ENCODE data around the gene BLOC1S2. TPM values are rescaled to one million over a fixed set of nuclear protein-coding genes. Genes with fewer than 3 reads are reported as not detected.

The BLOC1S2 gene
- total and polyA plus RNA-seq, 2 experiments from 2014 or later, result 69.0 to 72.8 TPM

Small RNAs within 50 kb of the gene (small RNA-seq; reads per million reads assigned to genes)
- gene RNU6-422P (ENCODE audit: low replicate concordance) (not detected), gene SNORA12 (ENCODE audit: low replicate concordance) (6.1 reads per million, percentile 94 among the genes with 10 or more reads in this experiment)

Other genes starting within 250 kb of the BLOC1S2 start
- gene CPN1, start 204.8 kb downstream of the BLOC1S2 start, total RNA-seq (2014; rRNA removed; shearing (Covaris generic)), result not detected in 2 replicates
- gene CPN1, start 204.8 kb downstream of the BLOC1S2 start, polyA plus RNA-seq (2016; fragmentation: Nextera tagmentation; extraction: Ambion mirVana), result 0.32 TPM in 1 of 2 replicates, not detected in the other
- gene ERLIN1, start 100.7 kb downstream of the BLOC1S2 start, total RNA-seq (2014; rRNA removed; shearing (Covaris generic)), result 16.9 and 20.4 TPM in 2 replicates
- gene ERLIN1, start 100.7 kb downstream of the BLOC1S2 start, polyA plus RNA-seq (2016; fragmentation: Nextera tagmentation; extraction: Ambion mirVana), result 5.8 and 7.2 TPM in 2 replicates
- gene CHUK, start 57.1 kb downstream of the BLOC1S2 start, total RNA-seq (2014; rRNA removed; shearing (Covaris generic)), result 24.8 and 31.5 TPM in 2 replicates
- 8.5 and 10.1 TPM in 2 replicates for gene CHUK, start 57.1 kb downstream of the BLOC1S2 start, polyA plus RNA-seq (2016; fragmentation: Nextera tagmentation; extraction: Ambion mirVana)
- gene CWF19L1, start 19.0 kb downstream of the BLOC1S2 start, total RNA-seq (2014; rRNA removed; shearing (Covaris generic)), result 32.3 and 34.4 TPM in 2 replicates
- 12.8 and 15.8 TPM in 2 replicates for gene CWF19L1, start 19.0 kb downstream of the BLOC1S2 start, polyA plus RNA-seq (2016; fragmentation: Nextera tagmentation; extraction: Ambion mirVana)
- not detected in 2 replicates for gene PKD2L1, start 43.5 kb upstream of the BLOC1S2 start, total RNA-seq (2014; rRNA removed; shearing (Covaris generic))
- gene PKD2L1, start 43.5 kb upstream of the BLOC1S2 start, polyA plus RNA-seq (2016; fragmentation: Nextera tagmentation; extraction: Ambion mirVana), result not detected in 2 replicates
- 781 and 816 TPM in 2 replicates for gene SCD, start 60.6 kb upstream of the BLOC1S2 start, total RNA-seq (2014; rRNA removed; shearing (Covaris generic))
- 325 and 338 TPM in 2 replicates for gene SCD, start 60.6 kb upstream of the BLOC1S2 start, polyA plus RNA-seq (2016; fragmentation: Nextera tagmentation; extraction: Ambion mirVana)
- 1.3 and 1.9 TPM in 2 replicates for gene WNT8B, start 176.3 kb upstream of the BLOC1S2 start, total RNA-seq (2014; rRNA removed; shearing (Covaris generic))
- 0.26 and 0.74 TPM in 2 replicates for gene WNT8B, start 176.3 kb upstream of the BLOC1S2 start, polyA plus RNA-seq (2016; fragmentation: Nextera tagmentation; extraction: Ambion mirVana)
- 5.8 and 6.7 TPM in 2 replicates for gene SEC31B, start 233.2 kb upstream of the BLOC1S2 start, total RNA-seq (2014; rRNA removed; shearing (Covaris generic))
- 2.9 TPM in 2 replicates for gene SEC31B, start 233.2 kb upstream of the BLOC1S2 start, polyA plus RNA-seq (2016; fragmentation: Nextera tagmentation; extraction: Ambion mirVana)
- gene NDUFB8, start 243.2 kb upstream of the BLOC1S2 start, total RNA-seq (2014; rRNA removed; shearing (Covaris generic)), result 131 and 133 TPM in 2 replicates
- 464 and 520 TPM in 2 replicates for gene NDUFB8, start 243.2 kb upstream of the BLOC1S2 start, polyA plus RNA-seq (2016; fragmentation: Nextera tagmentation; extraction: Ambion mirVana)
- 25.3 and 26.3 TPM in 2 replicates for gene HIF1AN, start 249.3 kb upstream of the BLOC1S2 start, total RNA-seq (2014; rRNA removed; shearing (Covaris generic))
- gene HIF1AN, start 249.3 kb upstream of the BLOC1S2 start, polyA plus RNA-seq (2016; fragmentation: Nextera tagmentation; extraction: Ambion mirVana), result 9.1 and 9.9 TPM in 2 replicates

All from GM23338 (cell line).